ENCODE measurements around the gene KIAA1958. TPM values are rescaled to one million over a fixed set of nuclear protein-coding genes. Genes with fewer than 3 reads are reported as not detected.

The KIAA1958 gene
- total and polyA plus RNA-seq, 2 experiments from 2014 or later: 9.4 to 41.7 TPM

- Histone ChIP-seq H3F3A (replicated peaks; ENCODE audit: low read depth) (no peaks in the 10 kb centered on the region), H3K9me2 (ENCODE audit: insufficient read depth) (no peaks in the 10 kb centered on the region), H4K20me1 (replicated peaks; ENCODE audit: insufficient read depth) (peaks cover 20% of the 10 kb centered on the region), H3K79me2 (replicated peaks; ENCODE audit: insufficient read depth) (peaks cover 100% of the 10 kb centered on the region), H2AFZ (no peak overlapping the region), H3K27me3 (ENCODE audit: insufficient read depth) (no peaks in the 10 kb centered on the region), H3K4me2 (no peak overlapping the region), H3K4me3 (no peak overlapping the region), H3K36me3 (ENCODE audit: insufficient read depth) (0 out of 2 replicates have a peak, but pooled peaks cover 4% of the 10 kb centered on the region), H3K27ac (ENCODE audit: low read depth) (no peak overlapping the region), H3K4me1 (ENCODE audit: insufficient read depth) (peaks cover 46% of the 10 kb centered on the region)
- TF ChIP-seq REST (IDR thresholded peaks at IDR 0.05; ENCODE audit: unreplicated experiment): no peak
- TF ChIP-seq POLR2AphosphoS5 (IDR thresholded peaks at IDR 0.05; ENCODE audit: low read depth): no peak
- no peak for TF ChIP-seq CTCF (conservative IDR thresholded peaks at IDR 0.05; ENCODE audit: low read depth in 2 of 2)
- no peak for TF ChIP-seq NANOG (IDR thresholded peaks at IDR 0.05; ENCODE audit: borderline replicate concordance)
- no peak for TF ChIP-seq STAT1 (IDR thresholded peaks at IDR 0.05; ENCODE audit: unreplicated experiment)
- TF ChIP-seq CREB1 (CRISPR knock-in tag; IDR thresholded peaks at IDR 0.05; ENCODE audit: low read depth): no peak
- TF ChIP-seq ZNF331 (CRISPR knock-in tag; IDR thresholded peaks at IDR 0.05; ENCODE audit: low read depth): no peak
- no peak for TF ChIP-seq ETS1 (IDR thresholded peaks at IDR 0.05)
- TF ChIP-seq EZH2 (IDR thresholded peaks at IDR 0.05; ENCODE audit: low read depth, unreplicated experiment): no peak
- TF ChIP-seq EZH2phosphoT487 (IDR thresholded peaks at IDR 0.05; ENCODE audit: unreplicated experiment): no peak
- TF ChIP-seq JUNB (IDR thresholded peaks at IDR 0.05; ENCODE audit: unreplicated experiment): no peak
- no peak for TF ChIP-seq ZNF462 (CRISPR knock-in tag; IDR thresholded peaks at IDR 0.05)
- TF ChIP-seq ZNF114 (CRISPR knock-in tag; IDR thresholded peaks at IDR 0.05): no peak
- Mint-ChIP-seq H3K9me3 (peaks cover 24% of the 10 kb centered on the region), H3K4me1 (peaks cover 45% of the 10 kb centered on the region), H3K27ac (no peak overlapping the region), H3K4me3 (no peak overlapping the region), H3K27me3 (ENCODE audit: insufficient read depth, low read depth, poor library complexity) (peaks cover 3% of the 10 kb centered on the region), H3K36me3 (ENCODE audit: low read depth) (peaks cover 39% of the 10 kb centered on the region)
- no peak for DNase-seq (ENCODE audit: low spot score)
- no peak for ATAC-seq
These were observed 6.9 kb downstream of the KIAA1958 start for GRCh38 chr9:112493393-112494137.
